Measurements from ENCODE around the gene SNX9.

- TF ChIP-seq CTCF (conservative IDR thresholded peaks at IDR 0.05 in 1 of 2, IDR thresholded peaks at IDR 0.05 in 1 of 2; ENCODE audit: low read depth in 1 of 2, low read length in 2 of 2) (no peak), EZH2 (IDR thresholded peaks at IDR 0.05; ENCODE audit: low read length, missing control alignments) (no peak)
Measured at GRCh38 chr6:157991067-157991432, 168.0 kb downstream of the SNX9 start.

Measured in fibroblast of lung (primary cell).